Activated T-cell treated with anti-CD3 and anti-CD28 coated beads, Interleukin-2, amount 50 U/mL, for 4 hours (primary cell): ENCODE results near the gene WDR33. TPM values are rescaled to one million over a fixed set of nuclear protein-coding genes. Genes with fewer than 3 reads are reported as not detected.
"Not testable (repeated sequence)": the region's sequence is repeated elsewhere in the genome, so short reads cannot be mapped to it uniquely, and the experiment has no call there.

Source experiments
- ATAC-seq, 2 donors: fragments of 200-7000 bp; cut with Tn5 transposase; one replicate each; pipeline ENCODE4 v1.10.0; 2021
- DNase-seq: peaks from one replicate; pipeline ENCODE4 v3.0.0-alpha.2; 2020
- H3K27me3 Mint-ChIP-seq: one replicate; pipeline ENCODE4 v1.8.0; 2021; ENCODE audit warnings: low read depth, mixed read lengths
- H3K36me3 Mint-ChIP-seq: one replicate; pipeline ENCODE4 v1.8.0; 2022; ENCODE audit warnings: mixed read lengths; ENCODE audit not compliant: insufficient read depth
- H3K4me1 Mint-ChIP-seq: one replicate; pipeline ENCODE4 v1.8.0; 2021; ENCODE audit warnings: low read depth, mixed read lengths
- H3K4me3 Mint-ChIP-seq: one replicate; pipeline ENCODE4 v1.8.0; 2021; ENCODE audit warnings: mild to moderate bottlenecking, moderate library complexity, mixed read lengths
- H3K9me3 Mint-ChIP-seq: one replicate; pipeline ENCODE4 v1.8.0; 2021; ENCODE audit warnings: mixed read lengths
- total RNA-seq, 3 donors: library from RNA; stranded (reverse); gene quantifications; one replicate each; pipeline ENCODE4 v1.2.1, GENCODE V29; 2021

Gene WDR33
- total RNA-seq, 3 donors from 2014 or later, result 71.8 to 79.9 (median 72.8) TPM

DNA sequence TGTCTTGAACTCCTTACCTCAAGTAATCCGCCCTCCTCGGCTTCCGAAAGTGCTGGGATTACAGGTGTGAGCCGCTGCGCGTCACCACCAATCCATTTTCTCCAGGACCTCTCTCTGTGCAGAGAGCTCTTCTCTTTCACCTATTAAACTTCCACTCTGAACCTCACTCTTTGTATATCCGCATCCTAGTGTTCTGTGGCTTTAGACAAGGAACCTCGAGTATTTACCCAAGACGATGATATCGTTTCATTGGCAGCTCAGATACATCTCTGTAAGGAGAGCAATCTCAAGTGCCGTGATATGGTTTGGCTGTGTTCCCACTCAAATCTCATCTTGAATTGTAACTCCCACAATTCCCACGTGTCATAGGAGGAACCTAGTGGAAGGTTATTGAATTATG, 15.1 kb upstream of the WDR33 start:
- no peak overlapping the region for H3K4me3 Mint-ChIP-seq
- ATAC-seq (no peak), DNase-seq (no peak)
- H3K9me3 Mint-ChIP-seq, result peaks cover 13% of the 10 kb centered on the region
- peaks cover 27% of the 10 kb centered on the region for H3K4me1 Mint-ChIP-seq
- H3K27me3 Mint-ChIP-seq, result no peaks in the 10 kb centered on the region
- peaks cover 2% of the 10 kb centered on the region for H3K36me3 Mint-ChIP-seq

GRCh38 chr2:127820080-127820668, 9.2 kb upstream of the WDR33 start:
- H3K4me1 Mint-ChIP-seq, result no peaks in the 10 kb centered on the region
- H3K4me3 Mint-ChIP-seq, result no peak overlapping the region
- peaks cover 5% of the 10 kb centered on the region for H3K27me3 Mint-ChIP-seq
- no peak for DNase-seq
- no peak for ATAC-seq
- no peaks in the 10 kb centered on the region for H3K36me3 Mint-ChIP-seq
- peaks cover 12% of the 10 kb centered on the region for H3K9me3 Mint-ChIP-seq

GRCh38 chr2:127818794-127819425, 7.9 kb upstream of the WDR33 start:
- ATAC-seq, result no peak
- H3K9me3 Mint-ChIP-seq, result peaks cover 12% of the 10 kb centered on the region
- no peak overlapping the region for H3K4me3 Mint-ChIP-seq
- no peaks in the 10 kb centered on the region for H3K36me3 Mint-ChIP-seq
- no peaks in the 10 kb centered on the region for H3K4me1 Mint-ChIP-seq
- peaks cover 7% of the 10 kb centered on the region for H3K27me3 Mint-ChIP-seq
- no peak for DNase-seq

GRCh38 chr2:127818241-127818640, 7.3 kb upstream of the WDR33 start:
- no peak for DNase-seq
- ATAC-seq, result no peak
- Mint-ChIP-seq H3K4me3 (no peak overlapping the region), H3K36me3 (no peaks in the 10 kb centered on the region), H3K27me3 (peaks cover 7% of the 10 kb centered on the region), H3K9me3 (peaks cover 12% of the 10 kb centered on the region), H3K4me1 (no peaks in the 10 kb centered on the region)

DNA sequence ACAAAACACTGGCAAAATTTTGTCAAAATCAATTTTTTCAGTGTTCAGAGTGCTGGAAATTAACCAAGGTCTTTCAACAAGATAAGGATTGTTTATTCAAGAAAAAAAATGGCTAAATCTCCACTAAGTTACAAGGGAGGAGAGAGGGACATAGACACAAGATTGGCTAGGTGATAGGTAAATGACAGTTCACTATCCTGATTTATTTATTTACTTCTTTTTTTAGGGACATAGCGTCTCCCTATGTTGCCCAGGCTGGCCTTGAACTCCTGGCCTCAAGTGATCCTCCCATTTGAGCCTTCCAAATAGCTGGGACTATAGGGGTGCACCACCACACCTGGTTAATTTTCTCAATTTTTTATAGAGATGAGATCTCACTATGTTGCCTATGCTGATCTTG, 3.7 kb upstream of the WDR33 start:
- no peaks in the 10 kb centered on the region for H3K36me3 Mint-ChIP-seq
- no peak for DNase-seq
- no peak for ATAC-seq
- H3K4me3 Mint-ChIP-seq, result no peak overlapping the region
- H3K27me3 Mint-ChIP-seq, result peaks cover 7% of the 10 kb centered on the region
- peaks cover 13% of the 10 kb centered on the region for H3K4me1 Mint-ChIP-seq
- peaks cover 4% of the 10 kb centered on the region for H3K9me3 Mint-ChIP-seq

DNA sequence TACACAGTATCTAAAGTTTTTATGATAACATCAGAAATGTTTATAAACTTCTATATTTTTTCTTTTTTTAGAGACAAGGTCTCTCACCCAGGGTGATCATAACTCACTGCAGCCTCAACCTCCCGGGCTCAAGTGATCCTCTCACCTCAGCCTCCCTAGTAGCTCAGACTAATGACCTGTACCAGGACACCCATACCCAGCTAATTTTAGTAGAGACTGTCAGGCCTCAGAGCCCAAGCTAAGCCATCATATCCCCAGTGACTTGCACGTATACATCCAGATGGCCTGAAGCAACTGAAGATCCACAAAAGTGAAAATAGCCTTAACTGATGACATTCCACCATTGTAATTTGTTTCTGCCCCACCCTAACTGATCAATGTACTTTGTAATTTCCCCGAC, 1.5 kb upstream of the WDR33 start:
- H3K9me3 Mint-ChIP-seq, H3K27me3 Mint-ChIP-seq, ATAC-seq, DNase-seq, H3K36me3 Mint-ChIP-seq: not testable (repeated sequence)
- Mint-ChIP-seq H3K4me1 (peaks cover 28% of the 10 kb centered on the region), H3K4me3 (peak overlapping the region; percentile 94)

DNA sequence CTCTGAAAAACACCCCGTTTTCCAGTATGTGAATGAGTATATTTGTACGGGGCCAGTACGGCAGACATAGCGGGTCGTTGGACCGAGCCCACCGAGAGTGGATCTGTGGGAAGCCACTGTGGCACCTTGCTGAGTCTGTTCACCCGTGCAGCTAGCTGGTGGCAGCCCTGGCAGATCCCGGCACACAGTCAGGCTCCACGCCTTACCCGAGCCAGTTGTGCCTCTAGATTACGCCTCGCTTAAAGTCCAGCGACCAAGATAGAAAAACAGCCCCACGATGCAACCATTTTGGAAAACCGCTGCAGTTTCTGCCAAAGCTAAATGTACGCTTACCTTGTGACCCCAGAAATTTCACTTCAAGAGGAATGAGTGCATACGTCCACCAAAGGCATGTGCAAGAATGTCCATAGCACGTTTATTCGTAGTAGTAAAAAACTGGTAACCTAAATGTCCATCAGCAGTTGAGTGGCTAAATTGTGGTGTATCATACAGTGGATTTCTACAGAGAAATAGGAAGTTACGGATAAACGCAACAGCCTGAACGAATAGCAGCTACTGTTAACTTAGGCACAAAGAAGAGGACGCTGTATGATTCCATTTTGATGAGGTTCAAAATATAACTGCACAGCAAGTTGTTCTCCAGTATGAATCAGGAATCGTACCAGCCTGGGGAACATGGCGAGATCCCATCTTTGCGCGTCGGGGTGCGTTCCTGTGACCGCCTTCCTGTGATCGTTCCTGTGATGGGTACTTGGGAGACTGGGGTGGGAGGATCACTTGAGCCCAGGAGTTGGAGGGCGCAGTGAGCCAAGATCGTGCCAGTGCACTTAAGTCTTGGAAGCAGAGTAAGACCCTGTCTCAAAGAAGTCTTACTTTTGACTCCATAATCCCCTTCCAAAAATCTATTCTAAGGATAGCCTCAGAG, 688 bp upstream of the WDR33 start:
- Mint-ChIP-seq H3K27me3 (peaks cover 1% of the 10 kb centered on the region), H3K4me3 (peak overlapping the region; percentile 94), H3K4me1 (peaks cover 35% of the 10 kb centered on the region), H3K9me3 (no peaks in the 10 kb centered on the region), H3K36me3 (peaks cover 3% of the 10 kb centered on the region)
- ATAC-seq (peak; percentile 37 to 38), DNase-seq (no peak)

GRCh38 chr2:127810156-127810618, 784 bp downstream of the WDR33 start:
- DNase-seq, result no peak
- Mint-ChIP-seq H3K9me3 (no peaks in the 10 kb centered on the region), H3K36me3 (peaks cover 7% of the 10 kb centered on the region), H3K4me3 (peak overlapping the region; percentile 94), H3K27me3 (peaks cover 1% of the 10 kb centered on the region), H3K4me1 (peaks cover 48% of the 10 kb centered on the region)
- no peak for ATAC-seq

DNA sequence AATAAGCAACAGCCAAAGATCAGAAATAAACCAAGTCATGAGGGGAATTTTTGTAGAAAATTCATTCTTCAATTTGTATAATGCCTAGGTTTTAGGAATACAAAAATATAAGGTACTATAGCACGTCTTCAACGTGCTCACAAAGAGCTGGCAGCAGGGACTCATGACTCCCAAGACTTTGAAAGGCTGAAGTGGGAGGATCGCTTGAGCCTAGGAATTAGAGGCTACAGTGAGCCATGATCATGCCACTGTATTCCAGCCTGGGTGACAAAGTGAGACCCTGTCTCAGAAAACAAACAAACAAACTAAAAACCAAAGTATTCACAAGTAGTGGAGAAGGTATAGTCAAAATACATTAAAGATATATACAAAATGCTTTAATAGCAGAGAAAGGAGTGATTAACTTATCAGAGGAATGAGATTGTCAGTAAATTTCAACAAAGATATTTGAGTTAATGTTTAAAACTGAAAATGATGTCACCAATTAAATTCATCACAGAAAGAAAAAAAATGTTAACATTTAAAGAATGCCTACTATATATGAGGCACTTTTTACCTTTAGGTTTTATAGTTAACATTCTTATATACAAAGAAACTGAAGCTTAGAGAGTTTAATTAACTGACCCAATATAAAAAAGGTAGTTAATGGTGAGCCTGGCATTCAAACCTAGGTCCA, 3.2 kb downstream of the WDR33 start:
- no peaks in the 10 kb centered on the region for H3K27me3 Mint-ChIP-seq
- ATAC-seq, result no peak
- peak overlapping the region; percentile 74 for H3K4me3 Mint-ChIP-seq
- DNase-seq, result no peak
- no peaks in the 10 kb centered on the region for H3K9me3 Mint-ChIP-seq
- peaks cover 66% of the 10 kb centered on the region for H3K4me1 Mint-ChIP-seq
- H3K36me3 Mint-ChIP-seq, result peaks cover 7% of the 10 kb centered on the region

DNA sequence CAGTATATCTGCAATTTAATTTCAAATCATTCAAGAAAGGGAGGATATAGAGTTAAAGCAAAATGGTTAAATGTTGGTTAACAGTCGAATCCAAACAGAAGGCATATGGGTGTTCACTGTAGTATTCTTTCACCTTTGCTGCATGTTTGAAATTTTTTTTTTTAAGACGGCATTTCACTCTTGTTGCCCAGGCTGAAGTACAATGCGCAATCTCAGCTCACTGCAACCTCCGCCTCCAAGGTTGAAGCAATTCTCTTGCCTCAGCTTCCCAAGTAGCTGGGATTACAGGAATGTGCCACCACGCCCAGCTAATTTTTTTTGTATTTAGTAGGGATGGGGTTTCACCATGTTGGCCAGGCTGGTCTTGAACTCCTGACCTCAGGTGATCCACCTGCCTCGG, 4.1 kb downstream of the WDR33 start:
- Mint-ChIP-seq H3K4me3 (peak overlapping the region; percentile 19), H3K4me1 (peaks cover 67% of the 10 kb centered on the region)
- not testable (repeated sequence) for H3K27me3 Mint-ChIP-seq, H3K9me3 Mint-ChIP-seq, DNase-seq, H3K36me3 Mint-ChIP-seq, ATAC-seq

DNA sequence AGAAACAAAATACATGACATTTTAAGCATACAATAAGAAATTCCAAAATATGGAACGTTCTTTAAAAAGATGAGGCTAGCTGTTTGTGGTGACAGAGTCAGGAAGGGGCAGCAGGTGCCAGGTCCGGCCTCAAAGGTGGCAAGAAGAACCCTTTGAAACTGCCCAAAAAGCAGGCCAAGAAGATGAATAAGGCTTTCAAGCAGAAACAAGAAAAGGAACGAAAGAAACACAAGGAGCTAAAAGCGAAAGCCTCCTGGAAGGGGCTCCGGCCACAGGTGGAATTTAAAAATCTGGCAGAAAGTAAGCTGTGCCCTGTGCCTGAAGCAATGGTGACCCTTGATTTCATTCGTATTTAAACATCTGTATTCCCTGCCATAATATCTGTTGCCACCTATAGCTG, 5.5 kb downstream of the WDR33 start:
- Mint-ChIP-seq H3K4me3 (no peak overlapping the region), H3K36me3 (peaks cover 11% of the 10 kb centered on the region), H3K9me3 (no peaks in the 10 kb centered on the region), H3K27me3 (no peaks in the 10 kb centered on the region), H3K4me1 (peaks cover 70% of the 10 kb centered on the region)
- ATAC-seq (no peak), DNase-seq (no peak)

DNA sequence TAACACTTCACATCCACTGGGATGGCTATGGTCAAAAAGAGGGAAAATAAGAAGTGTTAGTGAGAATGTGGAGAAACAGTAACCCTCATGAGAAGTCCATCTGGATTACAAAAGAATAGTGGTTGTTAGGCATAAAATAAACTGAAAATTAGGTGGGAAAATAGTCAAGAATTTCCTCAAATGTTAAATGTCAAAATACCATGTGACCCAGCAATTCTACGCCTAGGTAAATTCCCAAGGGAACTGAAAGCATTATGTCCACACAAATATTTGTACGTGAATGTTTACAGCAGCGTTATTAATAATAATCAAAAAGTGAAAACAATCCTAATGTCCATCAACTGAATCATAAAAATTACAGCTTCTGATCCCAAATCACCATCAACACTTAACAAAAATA, 11.0 kb downstream of the WDR33 start:
- Mint-ChIP-seq H3K9me3 (no peaks in the 10 kb centered on the region), H3K4me1 (peaks cover 73% of the 10 kb centered on the region), H3K27me3 (no peaks in the 10 kb centered on the region), H3K36me3 (peaks cover 10% of the 10 kb centered on the region), H3K4me3 (no peak overlapping the region)
- DNase-seq, result no peak
- no peak for ATAC-seq

DNA sequence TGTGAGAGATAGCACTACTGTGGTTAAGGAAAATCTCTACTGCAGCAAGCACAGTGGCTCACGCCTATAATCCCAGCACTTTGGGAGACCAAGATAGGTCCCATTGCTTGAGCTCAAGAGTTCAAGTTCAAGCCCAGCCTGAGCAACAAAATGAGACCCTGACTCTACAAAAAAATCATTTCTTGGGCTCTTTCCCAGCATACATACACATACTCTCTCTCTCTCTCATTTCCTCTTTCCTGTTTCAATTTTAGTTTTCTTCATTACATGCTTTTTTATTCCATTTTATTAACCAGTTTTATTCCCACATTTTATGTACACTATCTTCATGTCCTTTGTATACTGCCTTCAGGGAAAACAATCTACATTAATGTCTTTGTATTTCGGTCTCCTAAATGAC, 14.6 kb downstream of the WDR33 start:
- DNase-seq (no peak), ATAC-seq (no peak)
- H3K4me3 Mint-ChIP-seq, result no peak overlapping the region
- no peaks in the 10 kb centered on the region for H3K9me3 Mint-ChIP-seq
- H3K4me1 Mint-ChIP-seq, result peaks cover 65% of the 10 kb centered on the region
- peaks cover 13% of the 10 kb centered on the region for H3K36me3 Mint-ChIP-seq
- no peaks in the 10 kb centered on the region for H3K27me3 Mint-ChIP-seq

- H3K4me1 Mint-ChIP-seq, result peaks cover 55% of the 10 kb centered on the region
- H3K36me3 Mint-ChIP-seq, result peaks cover 12% of the 10 kb centered on the region
- not testable (repeated sequence) for H3K27me3 Mint-ChIP-seq, DNase-seq, H3K4me3 Mint-ChIP-seq, H3K9me3 Mint-ChIP-seq, ATAC-seq
These were observed 16.1 kb downstream of the WDR33 start for GRCh38 chr2:127794901-127795300.
